RPMI7951 (cell line): ENCODE measurements around the gene BTNL8. TPM values are rescaled to one million over a fixed set of nuclear protein-coding genes. Genes with fewer than 3 reads are reported as not detected.
A peak's percentile ranks its signal among the peaks of the same experiment; 100 is the strongest.
"Not testable (repeated sequence)": the region's sequence is repeated elsewhere in the genome, so short reads cannot be mapped to it uniquely, and the experiment has no call there.

Experiments
- DNase-seq: peaks from one replicate; pipeline ENCODE4 v3.0.0-alpha.2; 2012; ENCODE audit warnings: low read depth
- total RNA-seq: library from RNA; depleted of rRNA; stranded (reverse); fragments of >200 nt; shearing (Covaris generic); gene quantifications from 2 replicates; pipeline ENCODE4 v1.2.3, GENCODE V29; 2014

The BTNL8 gene
- total RNA-seq, 1 experiment from 2014 or later = 0.12 TPM

DNA sequence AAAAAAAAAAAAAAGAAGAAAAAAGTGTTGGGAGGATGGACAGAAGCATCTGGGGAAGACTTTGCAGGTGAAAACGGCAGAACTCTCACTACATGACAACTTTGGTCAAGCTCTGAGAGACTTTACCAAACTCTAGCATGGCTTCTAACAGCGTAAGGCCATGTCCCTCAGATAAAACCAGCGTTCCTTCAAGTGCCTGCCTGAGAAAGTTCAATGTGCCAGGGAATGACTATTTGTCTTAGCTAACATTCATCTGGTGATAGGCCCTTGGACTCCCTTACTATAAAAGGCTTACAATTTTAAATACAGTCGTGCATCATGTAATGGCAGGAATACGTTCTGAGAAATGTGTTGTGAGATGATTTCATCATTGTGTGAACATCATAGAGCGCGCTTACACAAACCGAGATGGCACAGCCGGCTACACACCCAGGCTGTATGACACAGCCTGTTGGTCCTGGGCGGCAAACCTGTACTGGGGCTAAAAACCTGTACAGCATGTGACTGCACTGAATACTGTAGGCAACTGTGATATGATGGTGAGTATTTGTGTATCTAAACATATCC lies 23.0 kb upstream of the BTNL8 start:
- no peak for DNase-seq

GRCh38 chr5:180885845-180886529 lies 13.0 kb upstream of the BTNL8 start:
- DNase-seq = not testable (repeated sequence)

GRCh38 chr5:180889381-180889780 lies 9.6 kb upstream of the BTNL8 start:
- DNase-seq = no peak

GRCh38 chr5:180895330-180895729 lies 3.6 kb upstream of the BTNL8 start:
- DNase-seq = not testable (repeated sequence)

DNA sequence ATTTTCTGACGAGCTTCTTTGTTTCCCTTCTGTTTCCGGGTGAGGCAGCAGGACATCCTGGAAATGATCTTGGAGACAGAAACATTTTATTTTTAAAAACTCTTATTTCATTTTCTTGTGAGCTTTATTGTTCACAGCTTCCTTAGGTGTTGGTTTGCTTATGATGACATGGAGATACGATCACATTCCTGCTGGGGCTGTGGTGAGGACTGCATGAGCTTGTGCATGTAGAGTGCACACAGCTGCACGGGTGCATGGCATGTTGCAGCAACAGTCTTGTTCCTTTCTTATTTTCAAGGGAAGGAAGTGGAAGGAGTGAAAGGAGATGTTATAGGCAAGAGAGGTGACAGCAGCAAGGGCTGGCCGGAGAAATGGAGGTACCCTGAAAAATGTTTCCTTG lies 1.2 kb downstream of the BTNL8 start:
- DNase-seq = no peak

DNA sequence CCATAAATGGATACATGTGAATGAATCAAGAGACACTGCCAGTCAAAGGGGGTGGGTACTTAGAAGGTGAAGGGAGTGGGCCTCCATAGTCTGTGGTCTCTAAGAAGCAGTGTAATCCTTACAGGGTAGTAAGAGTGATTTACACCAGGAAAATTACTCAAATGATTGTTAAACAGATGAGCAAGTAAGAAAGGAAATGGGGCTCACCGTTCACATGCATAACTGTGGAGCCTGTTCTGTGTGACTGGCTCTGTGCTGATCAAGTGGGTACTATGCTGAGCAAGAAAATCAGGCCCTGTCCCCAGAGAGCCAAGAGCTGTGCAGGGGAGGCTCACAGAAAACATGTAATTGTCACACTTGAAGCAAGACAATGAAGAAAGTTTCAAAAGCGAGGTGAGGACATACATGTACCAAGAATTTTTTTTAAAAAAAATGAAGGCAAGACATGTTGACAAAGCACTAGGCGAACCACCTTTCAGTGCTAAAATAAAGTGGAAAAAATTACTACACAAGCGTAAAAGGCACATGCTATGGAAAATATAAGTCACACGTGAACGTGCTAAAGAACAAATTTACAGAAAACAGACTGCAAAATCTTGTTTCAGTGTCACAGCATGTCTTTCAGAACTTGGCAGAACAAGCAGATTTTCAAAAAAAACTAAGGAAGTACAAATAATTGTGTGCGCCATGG lies 2.5 kb downstream of the BTNL8 start:
- no peak for DNase-seq

DNA sequence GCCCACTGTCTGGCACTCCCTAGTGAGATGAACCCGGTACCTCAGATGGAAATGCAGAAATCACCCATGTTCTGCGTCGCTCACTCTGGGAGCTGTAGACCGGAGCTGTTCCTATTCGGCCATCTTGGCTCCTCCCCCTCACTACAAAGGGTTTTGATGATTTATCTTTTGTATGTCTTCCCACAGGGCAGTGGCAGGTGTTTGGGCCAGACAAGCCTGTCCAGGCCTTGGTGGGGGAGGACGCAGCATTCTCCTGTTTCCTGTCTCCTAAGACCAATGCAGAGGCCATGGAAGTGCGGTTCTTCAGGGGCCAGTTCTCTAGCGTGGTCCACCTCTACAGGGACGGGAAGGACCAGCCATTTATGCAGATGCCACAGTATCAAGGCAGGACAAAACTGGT lies 9.4 kb downstream of the BTNL8 start:
- no peak for DNase-seq

GRCh38 chr5:180908998-180909731 lies 10.2 kb downstream of the BTNL8 start:
- no peak for DNase-seq

GRCh38 chr5:180909782-180910181 lies 10.8 kb downstream of the BTNL8 start:
- DNase-seq = no peak

- DNase-seq = no peak
Observed at GRCh38 chr5:180910182-180910581, 11.2 kb downstream of the BTNL8 start.

DNA sequence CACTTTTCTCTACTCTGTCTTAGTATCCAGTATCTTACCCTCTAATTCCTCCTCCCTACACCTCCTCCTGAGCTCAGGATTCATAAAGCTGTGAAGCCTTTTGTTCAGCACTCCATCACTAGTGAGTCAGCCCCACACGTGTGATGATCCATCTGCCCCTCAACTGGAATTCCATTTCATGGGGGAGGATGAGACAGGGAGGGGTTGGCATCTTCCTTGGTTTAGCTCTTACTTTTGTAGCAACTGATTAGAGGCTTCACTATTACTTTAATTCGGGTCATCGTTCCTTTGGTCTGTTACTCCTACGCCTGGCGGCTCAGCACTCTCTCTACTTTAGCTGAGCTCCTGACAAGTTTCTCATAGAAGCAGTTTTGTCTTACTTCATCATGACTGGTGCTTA lies 11.8 kb downstream of the BTNL8 start:
- peak; percentile 50 for DNase-seq

DNA sequence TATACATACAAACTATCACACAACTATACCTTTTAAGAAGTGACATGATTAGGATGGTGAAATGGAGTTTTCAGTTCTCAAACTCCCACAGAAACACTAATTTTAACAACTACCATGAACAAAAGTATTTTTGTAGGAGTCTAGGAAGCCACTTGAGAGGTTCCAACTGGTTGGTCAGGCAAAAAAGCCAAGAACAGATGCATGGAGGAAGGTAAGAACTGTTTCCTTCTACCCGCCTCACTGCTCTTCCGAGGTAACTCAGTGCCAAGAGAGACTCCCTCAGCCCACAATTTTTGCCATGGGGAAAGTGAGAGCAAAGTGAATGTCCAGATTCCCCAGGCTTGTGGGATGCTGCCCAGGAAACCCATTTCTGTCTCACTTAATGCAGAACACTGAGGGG lies 15.7 kb downstream of the BTNL8 start:
- DNase-seq = no peak

- DNase-seq = no peak
Observed at GRCh38 chr5:180915924-180916323, 17.0 kb downstream of the BTNL8 start.

- no peak for DNase-seq
Observed at GRCh38 chr5:180918380-180918779, 19.4 kb downstream of the BTNL8 start.

- no peak for DNase-seq
Observed at GRCh38 chr5:180920710-180921109, 21.8 kb downstream of the BTNL8 start.

DNA sequence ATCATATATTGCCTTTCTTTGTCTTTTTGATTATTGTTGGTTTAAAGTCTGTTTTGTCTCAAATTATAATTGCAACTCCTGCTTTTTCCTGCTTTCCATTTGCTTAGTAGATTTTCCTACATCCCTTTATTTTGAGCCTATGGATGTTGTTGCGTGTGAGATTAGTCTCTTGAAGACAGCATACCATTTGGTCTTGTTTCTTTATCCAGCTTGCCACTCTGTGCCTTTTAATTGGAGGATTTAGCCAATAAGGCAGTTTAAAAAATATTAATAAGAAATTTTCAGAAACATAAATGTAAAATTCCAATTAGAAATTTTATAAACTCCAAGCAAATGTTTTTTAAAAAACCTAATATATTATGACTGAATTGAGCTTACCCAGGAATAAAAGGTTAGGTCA lies 24.0 kb downstream of the BTNL8 start:
- no peak for DNase-seq

DNA sequence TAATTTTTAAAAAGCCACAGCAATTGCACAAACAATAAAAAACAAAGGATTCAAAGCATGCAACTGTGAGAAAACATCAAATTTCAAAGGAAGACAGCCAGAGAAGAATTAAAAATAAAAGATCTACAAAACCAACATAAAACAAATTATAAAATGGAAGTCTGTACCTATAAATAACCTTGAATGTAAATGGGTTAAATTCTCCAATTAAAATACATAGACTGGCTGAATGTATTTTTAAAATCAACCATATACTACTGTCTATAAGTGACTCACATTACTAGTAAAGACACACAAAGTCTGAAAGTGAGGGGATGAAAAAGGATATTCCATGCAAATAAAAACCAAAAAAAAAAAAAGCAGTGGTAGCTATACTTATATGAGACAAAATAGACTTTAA lies 33.7 kb downstream of the BTNL8 start:
- no peak for DNase-seq

GRCh38 chr5:180935203-180935602 lies 36.2 kb downstream of the BTNL8 start:
- no peak for DNase-seq

DNA sequence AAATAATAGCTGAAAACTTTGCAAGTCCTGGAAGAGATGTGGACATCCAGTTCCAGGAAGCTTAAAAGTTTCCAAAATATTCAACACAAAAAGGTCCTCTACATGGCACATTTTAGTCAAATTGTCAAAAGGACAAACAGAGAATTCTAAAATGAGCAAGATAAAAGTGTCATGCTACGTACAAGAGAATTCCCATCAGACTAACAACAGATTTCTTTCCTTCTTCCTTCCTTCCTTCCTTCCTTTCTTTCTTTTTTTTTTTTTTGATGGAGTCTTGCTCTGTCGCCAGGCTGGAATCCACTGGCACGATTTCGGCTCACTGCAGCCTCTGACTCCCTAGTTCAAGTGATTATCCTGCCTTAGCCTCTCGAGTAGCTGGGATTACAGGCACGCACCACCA lies 39.3 kb downstream of the BTNL8 start:
- DNase-seq = no peak

- DNase-seq = peak; percentile 81
Observed at GRCh38 chr5:180950291-180950949, 51.5 kb downstream of the BTNL8 start.

GRCh38 chr5:180959661-180960060 lies 60.7 kb downstream of the BTNL8 start:
- peak; percentile 57 for DNase-seq

DNA sequence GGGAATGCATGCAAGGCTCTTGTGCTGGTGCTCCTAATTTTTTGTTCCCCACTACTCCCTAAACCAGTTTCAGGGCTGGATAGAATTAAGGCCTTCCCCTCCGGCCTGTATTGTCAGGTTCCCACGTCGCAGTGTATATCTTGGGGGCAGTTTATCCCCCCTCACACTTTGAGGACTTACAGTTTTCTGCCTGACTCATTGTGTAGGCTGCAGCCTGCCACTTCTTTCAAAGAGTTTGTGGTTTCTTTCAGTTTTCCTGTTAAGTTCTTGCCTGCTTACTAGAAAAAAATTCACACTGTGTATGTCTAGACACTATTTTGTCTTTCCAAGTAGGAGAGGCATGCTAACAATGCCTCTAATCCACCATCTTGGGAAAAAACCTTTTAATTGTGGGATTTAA lies 61.2 kb downstream of the BTNL8 start:
- peak; percentile 52 for DNase-seq
